GM21515 (cell line): Measurements from ENCODE around the gene LRPAP1.
"Not testable (repeated sequence)": the region's sequence is repeated elsewhere in the genome, so short reads cannot be mapped to it uniquely, and the experiment has no call there.

ENCODE experiments used
- ATAC-seq: cut with Tn5 transposase; IDR thresholded peaks from one replicate; pipeline ENCODE4 v1.9.1; 2021; ENCODE audit not compliant: unreplicated experiment

LRPAP1 gene

DNA sequence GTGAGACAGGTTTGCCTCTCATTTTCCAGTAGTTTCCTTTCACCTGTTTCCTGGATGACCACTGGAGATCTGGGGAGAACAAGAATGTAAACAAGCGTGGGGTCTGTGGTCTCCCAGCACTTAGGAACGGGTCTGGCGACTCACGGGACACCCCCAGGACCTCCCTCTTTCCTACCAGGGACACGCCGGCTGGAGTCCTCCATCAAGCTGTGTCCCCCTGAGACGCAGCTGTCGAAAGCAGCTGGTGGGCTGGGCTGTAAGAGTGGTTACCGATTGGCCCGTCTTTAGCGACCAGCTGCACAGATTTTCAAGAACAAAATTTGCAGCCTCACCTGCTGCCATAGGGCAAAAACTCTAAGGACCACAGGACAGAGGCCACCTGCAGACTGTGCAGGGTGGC, 11.9 kb downstream of the LRPAP1 start:
- ATAC-seq, result no peak

DNA sequence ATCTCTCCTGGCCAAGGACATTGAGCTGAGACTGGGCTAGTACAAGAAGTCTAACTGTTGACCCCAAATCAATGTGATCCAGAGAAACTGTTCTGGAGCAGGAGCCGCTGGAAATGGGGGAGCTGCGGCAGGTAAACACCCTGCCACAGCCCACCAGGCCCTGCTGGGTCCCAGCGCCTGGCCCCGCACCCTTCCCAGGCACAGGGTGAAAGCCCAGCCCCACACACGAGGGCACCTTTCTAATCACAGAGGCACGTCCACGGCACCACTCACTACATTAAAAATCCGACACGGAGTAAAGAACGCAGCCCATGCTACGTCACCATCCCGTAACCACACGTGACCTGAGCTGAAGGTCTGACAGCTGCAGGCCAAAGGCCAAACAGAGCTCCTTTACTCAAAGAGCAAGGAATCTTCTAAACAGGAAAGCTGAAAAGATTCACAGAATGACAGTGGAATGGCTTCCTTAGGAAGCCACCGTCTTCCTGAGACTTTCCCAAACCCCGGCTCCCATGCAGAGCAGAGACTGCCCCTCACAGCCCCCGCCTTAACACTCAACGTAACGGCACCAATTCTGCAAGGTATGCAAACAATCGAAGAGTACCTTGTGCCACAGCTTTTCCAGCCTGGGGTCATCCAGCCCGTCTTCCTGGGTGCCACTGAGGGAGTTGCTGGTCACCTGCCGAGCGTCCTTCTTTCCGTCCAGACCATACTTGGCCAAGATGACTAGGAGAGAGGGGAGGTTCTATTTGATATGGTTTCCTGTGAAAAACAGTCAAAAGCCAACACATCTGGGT, 12.6 kb downstream of the LRPAP1 start:
- ATAC-seq, result no peak

DNA sequence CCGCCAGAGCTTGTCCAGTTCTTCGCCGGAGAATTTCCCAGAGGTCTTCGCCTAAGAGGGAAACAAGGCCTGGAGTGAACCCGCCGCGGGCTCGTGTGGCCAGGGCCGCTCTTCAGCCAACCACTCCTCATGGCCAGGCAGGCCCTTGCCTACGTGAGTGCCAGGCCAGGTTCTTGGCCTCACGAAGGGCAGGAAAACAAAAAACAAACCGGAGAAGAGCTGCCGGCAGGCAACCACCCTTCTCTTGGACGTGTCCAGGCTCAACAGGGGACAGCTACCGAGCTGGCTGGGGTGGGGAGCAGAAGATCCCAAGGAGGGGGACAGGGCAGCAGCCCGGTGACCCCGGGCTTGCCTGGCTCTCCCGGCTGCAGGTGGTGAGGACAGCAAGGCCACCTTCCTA, 13.3 kb downstream of the LRPAP1 start:
- ATAC-seq, result no peak

DNA sequence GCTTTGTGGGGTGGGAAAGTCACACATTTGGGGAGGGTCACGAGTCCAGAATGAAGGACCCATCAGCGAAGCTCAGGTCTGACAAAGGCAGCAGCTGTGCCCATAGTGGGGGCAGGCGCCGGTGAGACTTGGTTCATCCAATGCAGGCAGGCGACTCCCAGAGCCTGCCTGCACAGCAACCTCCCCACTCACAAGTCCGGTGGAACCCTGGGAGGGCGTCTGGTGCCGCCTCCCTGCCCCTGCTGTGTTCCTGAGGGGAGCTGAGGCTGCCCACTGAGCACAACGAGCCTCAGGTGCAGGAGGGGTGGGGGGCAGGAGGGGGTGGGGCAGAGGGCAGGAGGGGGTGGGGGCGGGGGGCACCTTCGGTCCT, 13.7 kb downstream of the LRPAP1 start:
- ATAC-seq, result no peak

DNA sequence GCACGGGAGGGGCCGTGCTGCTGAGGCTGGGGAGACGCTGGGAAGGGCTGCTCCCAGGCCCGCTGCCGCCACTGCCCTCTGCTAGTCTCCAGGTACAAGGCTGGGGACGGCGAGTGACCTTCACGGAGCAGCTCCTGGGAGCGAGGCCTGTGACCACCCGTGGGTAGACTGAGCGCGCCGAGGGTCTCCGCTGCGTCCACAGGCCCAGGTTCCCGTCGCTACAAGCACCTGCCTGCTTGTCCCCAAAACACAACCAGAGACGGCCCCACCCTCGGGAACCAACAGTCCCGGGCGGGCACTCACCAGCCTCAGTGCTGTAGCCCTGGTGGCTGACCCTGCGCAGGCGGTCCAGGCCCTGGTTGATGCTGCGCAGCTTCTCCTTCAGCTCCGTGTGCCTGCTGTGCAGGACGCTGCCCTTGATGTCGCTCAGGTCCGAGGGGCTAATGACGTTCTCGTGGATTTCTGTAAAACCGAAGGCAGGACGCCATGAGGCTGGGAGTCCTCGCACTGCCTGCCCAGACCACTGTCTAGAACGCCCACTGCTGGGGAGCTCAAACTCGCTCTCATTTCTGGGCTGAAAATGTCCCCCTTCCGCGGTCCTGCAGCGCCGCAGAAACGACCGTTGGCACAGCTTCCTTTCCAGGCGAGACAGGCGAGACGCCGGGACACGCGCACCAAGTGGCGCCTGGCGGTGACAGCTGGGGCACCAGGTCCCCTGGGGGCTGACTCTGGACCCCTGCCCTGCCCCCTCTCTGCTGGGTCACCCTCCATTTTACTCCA, 14.3 kb downstream of the LRPAP1 start:
- ATAC-seq, result no peak

- no peak for ATAC-seq
Measured at GRCh38 chr4:3516836-3517730, 15.1 kb downstream of the LRPAP1 start.

- no peak for ATAC-seq
Measured at GRCh38 chr4:3516061-3516835, 16.0 kb downstream of the LRPAP1 start.

- ATAC-seq, result no peak
Measured at GRCh38 chr4:3515646-3516045, 16.6 kb downstream of the LRPAP1 start.

DNA sequence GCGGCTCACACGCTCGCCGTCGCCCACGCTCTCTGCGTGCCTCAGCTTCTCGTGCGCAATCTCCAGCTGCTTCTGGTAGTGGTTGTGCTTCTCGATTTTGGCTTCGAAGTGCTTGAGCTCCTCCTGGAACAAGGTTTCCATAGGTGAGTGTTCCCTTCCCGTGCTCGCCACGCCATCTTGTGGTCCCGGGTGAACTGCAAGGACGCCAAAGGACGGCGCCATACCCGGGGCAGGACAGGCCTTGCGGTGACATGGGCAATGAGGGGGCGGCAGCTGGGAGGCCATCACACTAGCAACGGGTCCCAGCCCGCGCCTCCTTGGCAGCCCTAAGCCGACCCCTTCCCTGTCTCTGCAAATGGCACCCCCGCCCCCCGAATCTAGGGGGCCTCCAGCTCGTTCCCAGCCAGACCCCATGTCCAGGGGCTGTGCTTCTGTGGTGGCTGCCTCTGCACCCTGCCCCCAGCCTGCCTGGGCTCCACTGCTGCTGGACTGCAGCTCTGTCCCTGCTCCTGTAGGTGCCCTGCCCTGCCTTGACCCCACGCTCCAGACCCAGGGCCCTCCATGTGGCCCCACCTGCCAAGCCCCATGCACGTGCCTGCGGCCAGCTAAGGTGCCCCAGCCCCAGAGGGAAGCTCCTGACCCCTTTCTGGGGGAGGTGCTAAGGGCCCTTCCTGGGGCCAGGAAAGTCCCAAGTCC, 17.3 kb downstream of the LRPAP1 start:
- no peak for ATAC-seq

DNA sequence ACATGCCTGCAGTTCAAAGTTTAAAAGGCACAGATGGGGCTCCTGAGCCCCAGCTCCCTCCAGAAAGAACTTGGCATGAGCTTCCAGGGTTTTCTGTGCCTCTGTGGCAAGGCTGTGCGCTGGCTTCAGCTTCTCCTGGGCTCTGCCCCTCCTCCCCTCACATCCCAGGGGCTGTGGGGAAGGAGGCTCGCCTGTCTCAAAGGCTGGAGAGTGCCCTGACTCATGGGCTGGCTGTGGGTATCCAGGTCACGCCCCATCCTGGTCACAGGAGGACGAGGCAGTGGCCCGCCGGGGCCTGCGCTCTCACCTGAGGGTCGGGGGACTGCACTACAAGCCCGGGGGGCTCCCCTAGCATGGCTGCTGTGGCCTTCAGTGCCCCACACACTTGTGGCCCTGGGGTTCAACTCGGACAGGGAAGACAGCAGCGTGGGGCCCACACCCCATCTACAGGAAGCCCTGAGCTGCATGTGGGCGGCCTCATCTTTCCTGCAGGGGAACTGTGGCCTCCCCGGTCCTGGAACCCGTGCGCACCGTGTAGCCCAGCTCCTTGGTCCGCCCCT, 17.9 kb downstream of the LRPAP1 start:
- no peak for ATAC-seq

DNA sequence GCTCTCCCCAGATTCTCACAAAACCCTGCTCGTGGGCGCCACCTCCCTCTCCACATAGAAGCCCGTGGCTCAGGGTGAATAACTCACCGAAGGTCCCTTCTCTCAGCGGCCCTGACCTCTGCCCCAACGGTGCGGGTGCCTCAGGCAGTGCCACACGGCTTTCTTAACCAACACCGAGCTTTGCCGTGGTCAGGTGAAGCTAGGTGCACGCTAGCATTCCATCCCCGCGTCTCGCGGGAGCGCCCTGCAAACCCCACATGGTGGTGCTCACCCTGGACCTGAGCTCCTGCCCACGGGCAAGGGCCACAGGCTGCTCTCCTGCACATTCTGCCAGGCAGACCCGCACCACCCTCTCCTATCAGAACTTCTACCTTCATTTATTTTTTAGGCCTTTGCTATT, 18.4 kb downstream of the LRPAP1 start:
- ATAC-seq, result no peak

GRCh38 chr4:3512719-3513118, 19.5 kb downstream of the LRPAP1 start:
- ATAC-seq, result no peak

- ATAC-seq, result no peak
Measured at GRCh38 chr4:3512279-3512678, 19.9 kb downstream of the LRPAP1 start.

DNA sequence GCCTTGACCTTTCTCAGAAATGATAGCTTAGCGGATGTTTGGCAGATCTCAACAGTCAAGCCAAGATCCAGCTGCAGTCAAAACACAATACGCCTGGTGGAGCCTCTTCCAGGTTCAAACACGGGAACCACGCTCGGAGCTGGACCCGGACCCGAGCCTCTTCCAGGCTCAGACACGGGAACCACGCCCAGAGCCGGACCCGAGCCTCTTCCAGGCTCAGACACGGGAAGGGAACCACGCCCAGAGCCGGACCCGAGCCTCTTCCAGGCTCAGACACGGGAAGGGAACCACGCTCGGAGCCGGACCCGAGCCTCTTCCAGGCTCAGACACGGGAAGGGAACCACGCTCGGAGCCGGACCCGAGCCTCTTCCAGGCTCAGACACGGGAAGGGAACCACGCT, 20.6 kb downstream of the LRPAP1 start:
- ATAC-seq, result not testable (repeated sequence)

- ATAC-seq, result no peak
Measured at GRCh38 chr4:3511187-3511586, 21.0 kb downstream of the LRPAP1 start.

DNA sequence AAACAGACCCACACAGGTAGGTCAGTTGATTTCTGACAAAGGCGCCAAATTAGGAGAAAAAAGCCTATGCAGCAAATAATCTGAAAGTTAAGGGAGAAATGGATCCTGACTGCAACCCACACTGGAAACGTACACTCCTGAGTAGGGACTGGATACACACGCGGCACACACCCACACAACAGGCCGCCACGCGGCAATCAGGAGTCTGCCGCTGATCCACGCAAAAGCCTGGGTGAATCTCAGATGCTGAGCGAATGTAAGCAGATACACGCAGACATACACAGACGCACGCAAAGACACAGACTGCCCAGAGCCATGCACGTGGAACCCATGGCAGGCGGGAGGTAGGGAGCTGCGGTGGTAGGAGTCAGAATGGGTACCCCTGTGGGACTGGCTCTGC, 21.7 kb downstream of the LRPAP1 start:
- ATAC-seq, result no peak

- no peak for ATAC-seq
Measured at GRCh38 chr4:3508542-3508941, 23.7 kb downstream of the LRPAP1 start.

- ATAC-seq, result no peak
Measured at GRCh38 chr4:3505231-3505630, 27.0 kb downstream of the LRPAP1 start.

DNA sequence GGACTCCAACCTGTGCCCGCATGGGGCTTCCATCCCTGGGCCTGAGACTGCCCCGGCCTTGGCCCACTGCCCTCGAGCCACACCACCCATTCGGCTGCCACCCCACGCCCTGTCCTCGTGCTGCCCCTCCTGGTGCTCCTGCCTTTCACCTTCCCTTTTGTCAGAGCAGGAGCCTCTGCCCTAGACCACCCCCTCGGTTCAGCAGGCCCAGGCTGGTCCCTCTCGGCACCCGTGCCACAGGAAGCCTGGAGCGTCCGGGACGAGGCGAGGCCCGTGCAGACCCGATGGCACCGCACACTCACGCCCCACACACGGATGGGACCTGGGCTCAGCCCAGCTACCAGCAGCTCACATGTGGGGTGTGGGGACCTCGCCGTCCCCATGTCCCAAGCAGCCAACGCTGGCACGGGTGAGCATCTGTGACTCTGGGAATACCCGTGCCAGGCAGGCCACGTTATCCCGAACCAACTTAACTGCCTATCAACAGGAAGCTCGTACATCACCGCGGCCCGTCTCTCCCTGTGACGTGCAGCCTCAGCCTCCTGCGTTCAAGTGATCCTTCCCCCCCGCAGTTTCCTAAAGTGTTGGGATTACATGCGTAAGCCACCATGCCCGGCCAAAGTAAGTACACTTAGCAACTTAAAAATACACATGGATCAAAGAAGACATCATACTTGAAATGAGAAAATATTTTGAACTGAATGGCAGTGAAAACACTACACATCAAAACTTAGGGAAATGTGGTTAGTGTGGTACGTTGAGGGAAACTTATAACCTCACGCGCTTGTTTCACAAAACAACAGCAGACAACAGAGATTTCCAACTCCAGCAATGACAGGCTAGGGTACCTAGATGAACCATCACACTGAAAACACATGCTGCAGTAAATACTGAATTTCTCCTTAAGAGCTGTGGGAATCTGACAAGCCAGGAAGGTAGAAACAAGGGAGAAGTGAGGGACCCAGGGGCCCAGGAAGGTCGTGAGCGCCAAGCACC, 29.0 kb downstream of the LRPAP1 start:
- ATAC-seq, result no peak
